ENCODE data around the gene MALT1.

MALT1 gene

GRCh38 chr18:58715540-58715939 lies 44.3 kb downstream of the MALT1 start:
- ChIA-PET POLR2A (no interaction called here), CTCF (no interaction called here)
- DNase-seq (ENCODE audit: low read depth, low spot score) = no peak
- no peak overlapping the region for H3K4me3 ChIP-seq (ENCODE audit: low read depth, low read length)
- no peak for TF ChIP-seq CTCF (IDR thresholded peaks at IDR 0.05; ENCODE audit: insufficient read depth, low read length, missing control alignments)

- H3K4me3 ChIP-seq (ENCODE audit: low read depth, low read length) = no peak overlapping the region
- TF ChIP-seq CTCF (IDR thresholded peaks at IDR 0.05; ENCODE audit: insufficient read depth, low read length, missing control alignments) = no peak
- no peak for DNase-seq (ENCODE audit: low read depth, low spot score)
- ChIA-PET POLR2A (no interaction called here), CTCF (no interaction called here)
Observed at GRCh38 chr18:58716060-58716756, 44.9 kb downstream of the MALT1 start.

- peak; percentile 4 for DNase-seq (ENCODE audit: low read depth, low spot score)
- no peak overlapping the region for H3K4me3 ChIP-seq (ENCODE audit: low read depth, low read length)
- no peak for TF ChIP-seq CTCF (IDR thresholded peaks at IDR 0.05; ENCODE audit: insufficient read depth, low read length, missing control alignments)
- POLR2A ChIA-PET = no interaction called here
- CTCF ChIA-PET = no interaction called here
Observed at GRCh38 chr18:58721566-58722239, 50.4 kb downstream of the MALT1 start.

GRCh38 chr18:58723810-58724602 lies 52.7 kb downstream of the MALT1 start:
- ChIA-PET CTCF (interaction anchor here (0.7 to 1.7 kb wide), 3 partner anchors 22 to 191 kb away, joined by 3 read pairs; no protein-coding TSS in a partner anchor), POLR2A (no interaction called here)
- TF ChIP-seq CTCF (IDR thresholded peaks at IDR 0.05; ENCODE audit: insufficient read depth, low read length, missing control alignments) = no peak
- no peak for DNase-seq (ENCODE audit: low read depth, low spot score)
- H3K4me3 ChIP-seq (ENCODE audit: low read depth, low read length) = no peak overlapping the region

- ChIA-PET POLR2A (interaction anchor here (0.6 kb wide), 1 partner anchor 165 kb away, joined by 4 read pairs; no protein-coding TSS in a partner anchor), CTCF (no interaction called here)
- TF ChIP-seq CTCF (IDR thresholded peaks at IDR 0.05; ENCODE audit: insufficient read depth, low read length, missing control alignments) = no peak
- no peak for DNase-seq (ENCODE audit: low read depth, low spot score)
- no peak overlapping the region for H3K4me3 ChIP-seq (ENCODE audit: low read depth, low read length)
Observed at GRCh38 chr18:58726671-58727070, 55.4 kb downstream of the MALT1 start.

Data from AG04449 (cell line).